SK-N-SH (cell line): ENCODE data around the gene BTNL2.

Experiments
- CTCF ChIP-seq: fragments of 200-600 bp; sonication (generic); IDR thresholded peaks from 2 replicates; pipeline ENCODE4 v1.6.1; 2017; ENCODE audit warnings: antibody characterized with exemption, mild to moderate bottlenecking, moderate library complexity
- GABPA ChIP-seq: IDR thresholded peaks from 2 replicates; pipeline ENCODE4 v1.4.0; 2012; ENCODE audit warnings: low read depth, mild to moderate bottlenecking
- MAX ChIP-seq: IDR thresholded peaks from 2 replicates; pipeline ENCODE4 v1.4.0; 2012; ENCODE audit warnings: low read depth
- NRF1 ChIP-seq: IDR thresholded peaks from 2 replicates; pipeline ENCODE4 v1.6.1; 2012; ENCODE audit warnings: low read depth, mild to moderate bottlenecking, low read length
- RCOR1 ChIP-seq: fragments of 150-350 bp; IDR thresholded peaks from 2 replicates; pipeline ENCODE4 v1.6.1; 2017; ENCODE audit warnings: antibody characterized with exemption, low read length

GRCh38 chr6:32424589-32425300, 17.8 kb upstream of the BTNL2 start:
- no peak for TF ChIP-seq RCOR1
- TF ChIP-seq CTCF, result no peak
- no peak for TF ChIP-seq MAX
- TF ChIP-seq NRF1, result no peak
- TF ChIP-seq GABPA, result no peak
